NCI-H2107 (cell line): ENCODE results near the gene MTMR1.

Experiments used
- DNase-seq: peaks from one replicate; lab custom pipeline; 2025; lab: John Stamatoyannopoulos, UW

MTMR1 gene

GRCh38 chrX:150790021-150790420, 96.8 kb downstream of the MTMR1 start:
- no peak for DNase-seq

GRCh38 chrX:150792949-150793527, 99.8 kb downstream of the MTMR1 start:
- DNase-seq: no peak

- DNase-seq: no peak
Observed at GRCh38 chrX:150805736-150806135, 112.5 kb downstream of the MTMR1 start.

- no peak for DNase-seq
Observed at GRCh38 chrX:150806827-150807226, 113.6 kb downstream of the MTMR1 start.

GRCh38 chrX:150813922-150814321, 120.7 kb downstream of the MTMR1 start:
- DNase-seq: no peak
